Measurements from ENCODE around the gene BTK.

The BTK gene

DNA sequence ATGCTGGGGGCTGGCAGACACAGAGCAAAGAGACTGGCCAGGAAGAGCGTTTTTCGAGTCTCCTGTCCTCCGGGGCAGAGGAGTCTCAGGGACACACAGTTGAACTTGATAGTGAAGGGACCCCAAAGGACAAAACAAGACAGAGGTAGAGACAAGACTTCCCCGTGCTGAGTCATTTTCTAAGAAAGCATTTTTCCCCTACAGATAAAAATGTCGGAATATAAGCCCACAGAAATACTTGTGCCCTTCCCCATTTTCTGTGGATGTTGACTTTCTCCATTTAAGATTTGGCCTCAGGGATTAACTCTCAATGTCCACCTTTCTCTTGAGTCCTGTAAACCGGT, 523 bp upstream of the BTK start:
- H3K9me3 ChIP-seq (ENCODE audit: low read length), result no peaks in the 10 kb centered on the region
- H3K36me3 ChIP-seq (ENCODE audit: insufficient read depth, low read length), result no peaks in the 10 kb centered on the region
- H3K4me1 ChIP-seq (ENCODE audit: insufficient read depth, low read length), result peaks cover 5% of the 10 kb centered on the region
- no peak overlapping the region for H2AFZ ChIP-seq (ENCODE audit: low read depth, low read length)
- no peaks in the 10 kb centered on the region for H3K27me3 ChIP-seq (ENCODE audit: insufficient read depth, low read length)
- no peak overlapping the region for H3K4me3 ChIP-seq (ENCODE audit: low read length)

DNA sequence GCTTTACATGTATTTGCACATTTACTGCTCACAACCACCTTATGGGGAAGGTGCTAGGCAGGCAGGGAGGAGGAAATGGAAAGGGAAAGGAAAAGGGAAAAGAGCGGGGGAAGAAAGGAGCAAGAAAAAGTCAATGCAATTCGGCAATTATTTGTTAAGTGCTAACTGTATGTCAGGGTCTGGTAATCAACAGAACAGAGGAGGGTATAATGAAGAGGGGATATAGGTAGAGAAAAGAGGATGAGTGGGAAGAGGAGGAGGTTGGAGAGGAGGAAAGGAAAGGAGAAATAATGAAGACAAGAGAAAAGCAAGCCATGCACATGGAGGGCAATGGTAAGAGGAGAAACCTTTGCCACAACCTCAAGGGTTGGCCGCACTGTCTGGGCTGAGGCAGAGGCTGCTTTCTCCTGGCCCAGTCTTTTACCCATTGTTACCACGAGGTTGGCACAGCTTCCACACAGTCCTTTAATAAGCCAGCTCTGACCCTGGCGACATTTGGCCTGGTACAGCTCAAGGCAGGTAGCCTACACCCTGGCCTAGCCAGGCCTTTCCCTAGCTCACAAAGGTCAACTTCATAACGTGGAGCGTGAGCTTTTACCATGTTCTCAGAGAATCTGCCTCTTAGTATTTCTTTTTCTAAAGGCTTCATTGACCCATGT, 836 bp downstream of the BTK start:
- no peaks in the 10 kb centered on the region for H3K9me3 ChIP-seq (ENCODE audit: low read length)
- H3K4me3 ChIP-seq (ENCODE audit: low read length), result no peak overlapping the region
- H3K36me3 ChIP-seq (ENCODE audit: insufficient read depth, low read length), result no peaks in the 10 kb centered on the region
- H2AFZ ChIP-seq (ENCODE audit: low read depth, low read length), result no peak overlapping the region
- no peaks in the 10 kb centered on the region for H3K27me3 ChIP-seq (ENCODE audit: insufficient read depth, low read length)
- peaks cover 5% of the 10 kb centered on the region for H3K4me1 ChIP-seq (ENCODE audit: insufficient read depth, low read length)

DNA sequence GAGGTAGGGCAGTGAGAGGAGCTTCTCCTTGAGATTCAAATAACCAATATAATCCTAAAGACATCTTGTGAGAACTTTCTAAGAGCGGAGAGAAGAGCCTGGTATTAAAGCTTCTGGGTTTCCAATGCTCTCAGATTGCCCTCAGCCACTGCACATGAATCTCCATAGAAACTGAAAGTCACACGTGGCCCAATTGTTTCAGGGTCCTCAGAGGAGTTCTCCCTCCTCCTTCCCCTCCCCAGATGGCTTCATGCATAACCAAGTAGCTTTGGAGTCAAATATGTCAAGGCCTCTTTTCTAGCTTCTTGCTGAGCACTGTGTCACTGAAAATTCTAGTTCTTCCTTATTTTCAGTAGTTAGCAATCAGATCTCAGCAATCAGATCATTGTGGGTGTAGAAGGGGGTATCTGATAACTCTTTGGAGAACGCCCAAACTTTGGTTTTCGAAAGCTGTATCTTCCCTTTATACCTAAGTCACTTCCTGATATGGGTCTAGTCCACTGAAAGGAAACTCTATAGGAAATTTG, 2.2 kb downstream of the BTK start:
- H3K4me3 ChIP-seq (ENCODE audit: low read length), result no peak overlapping the region
- H3K36me3 ChIP-seq (ENCODE audit: insufficient read depth, low read length), result no peaks in the 10 kb centered on the region
- H2AFZ ChIP-seq (ENCODE audit: low read depth, low read length), result peak overlapping the region; percentile 28
- H3K9me3 ChIP-seq (ENCODE audit: low read length), result no peaks in the 10 kb centered on the region
- peaks cover 5% of the 10 kb centered on the region for H3K4me1 ChIP-seq (ENCODE audit: insufficient read depth, low read length)
- no peaks in the 10 kb centered on the region for H3K27me3 ChIP-seq (ENCODE audit: insufficient read depth, low read length)

DNA sequence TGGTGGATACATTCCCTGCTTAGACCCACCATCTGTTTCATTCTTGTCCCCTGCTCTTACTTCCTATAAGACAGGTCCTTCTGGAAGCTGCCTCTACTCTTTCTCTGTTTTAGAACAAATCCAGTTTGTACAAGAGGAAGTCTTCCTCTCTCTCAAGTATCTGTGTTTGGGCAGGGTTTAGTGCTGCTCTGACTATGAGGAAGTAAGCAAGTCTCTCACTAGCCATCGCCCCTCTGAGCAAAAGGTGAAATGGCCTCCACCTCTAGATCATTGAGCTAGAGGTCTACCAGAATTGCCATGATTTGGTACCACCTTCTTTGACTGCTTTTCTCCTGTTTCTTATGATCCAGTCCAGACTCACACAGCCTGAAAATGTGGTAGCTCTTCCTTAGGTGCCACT, 8.4 kb downstream of the BTK start:
- Histone ChIP-seq H3K36me3 (ENCODE audit: insufficient read depth, low read length) (no peaks in the 10 kb centered on the region), H3K4me3 (ENCODE audit: low read length) (no peak overlapping the region), H2AFZ (ENCODE audit: low read depth, low read length) (no peak overlapping the region), H3K27me3 (ENCODE audit: insufficient read depth, low read length) (no peaks in the 10 kb centered on the region), H3K9me3 (ENCODE audit: low read length) (no peaks in the 10 kb centered on the region), H3K4me1 (ENCODE audit: insufficient read depth, low read length) (no peaks in the 10 kb centered on the region)

DNA sequence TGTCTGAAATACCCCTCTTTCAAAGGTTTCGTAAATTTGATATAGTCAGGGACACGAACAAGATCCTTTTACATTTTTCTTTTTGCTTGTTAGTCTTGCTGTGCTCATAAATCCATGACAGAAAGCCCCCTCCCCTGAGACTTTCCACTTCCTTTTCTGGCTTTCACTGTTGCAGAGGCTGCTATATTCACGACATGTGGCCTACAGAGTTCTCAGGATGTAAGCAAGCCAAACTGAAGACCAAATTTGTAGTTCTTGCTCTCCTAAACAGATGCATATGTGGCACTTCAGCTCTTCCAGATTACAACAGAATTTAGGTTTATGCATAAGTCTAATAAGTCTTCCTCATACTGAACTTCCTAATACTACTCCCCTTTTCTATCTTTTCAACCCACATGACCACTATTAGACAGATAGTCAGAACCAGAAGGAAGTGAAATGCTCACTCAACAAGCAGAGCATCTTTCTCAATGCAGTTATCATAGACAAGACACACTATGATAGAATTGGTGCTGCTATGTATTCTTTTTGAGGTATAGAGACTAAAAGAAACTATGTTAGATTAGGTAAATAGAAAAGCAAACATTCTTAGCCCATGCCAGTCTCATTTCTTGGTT, 15.0 kb downstream of the BTK start:
- H3K4me1 ChIP-seq (ENCODE audit: insufficient read depth, low read length), result no peaks in the 10 kb centered on the region
- no peak overlapping the region for H3K4me3 ChIP-seq (ENCODE audit: low read length)
- H3K27me3 ChIP-seq (ENCODE audit: insufficient read depth, low read length), result no peaks in the 10 kb centered on the region
- no peaks in the 10 kb centered on the region for H3K9me3 ChIP-seq (ENCODE audit: low read length)
- no peak overlapping the region for H2AFZ ChIP-seq (ENCODE audit: low read depth, low read length)
- no peaks in the 10 kb centered on the region for H3K36me3 ChIP-seq (ENCODE audit: insufficient read depth, low read length)

DNA sequence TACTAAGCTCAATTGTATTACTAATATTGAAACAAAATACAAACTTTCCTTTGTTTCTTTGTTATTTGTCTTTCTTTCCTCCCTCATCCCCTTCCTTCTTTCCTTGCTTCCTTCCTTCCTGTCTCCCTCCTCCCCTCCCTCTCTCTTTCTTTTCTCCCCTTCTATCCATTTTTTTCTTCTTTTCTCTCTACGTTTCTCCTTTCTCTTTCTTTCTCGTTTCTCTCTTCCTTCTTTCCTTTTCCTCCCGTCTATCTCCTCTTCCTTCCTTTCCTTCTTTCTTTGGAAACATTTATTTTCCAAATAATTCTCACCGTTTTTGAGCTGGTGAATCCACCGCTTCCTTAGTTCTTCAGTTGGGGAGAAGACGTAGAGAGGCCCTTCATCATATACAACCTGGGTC, 16.3 kb downstream of the BTK start:
- Histone ChIP-seq H3K36me3 (ENCODE audit: insufficient read depth, low read length) (no peaks in the 10 kb centered on the region), H3K9me3 (ENCODE audit: low read length) (no peaks in the 10 kb centered on the region), H3K4me3 (ENCODE audit: low read length) (no peak overlapping the region), H3K27me3 (ENCODE audit: insufficient read depth, low read length) (no peaks in the 10 kb centered on the region), H2AFZ (ENCODE audit: low read depth, low read length) (no peak overlapping the region), H3K4me1 (ENCODE audit: insufficient read depth, low read length) (no peaks in the 10 kb centered on the region)

DNA sequence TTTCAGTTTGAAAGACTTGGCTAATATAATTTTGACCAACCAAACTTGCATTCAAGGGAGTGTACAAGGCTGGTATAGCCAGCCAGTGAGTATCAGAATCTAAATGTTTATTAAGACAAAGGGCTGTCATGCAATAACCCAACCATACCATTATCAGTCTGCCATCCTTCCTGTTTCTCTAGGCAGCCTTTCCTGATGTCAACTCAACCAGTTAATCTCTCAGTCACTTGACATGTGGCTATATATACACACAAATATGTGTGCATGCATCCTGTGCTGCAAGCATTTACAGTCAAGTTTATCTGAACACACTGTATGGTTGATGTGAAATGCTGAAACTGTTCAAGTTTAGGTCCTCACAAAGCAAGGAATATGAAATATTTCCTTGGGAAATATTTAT, 17.2 kb downstream of the BTK start:
- Histone ChIP-seq H3K4me3 (ENCODE audit: low read length) (no peak overlapping the region), H3K36me3 (ENCODE audit: insufficient read depth, low read length) (no peaks in the 10 kb centered on the region), H3K9me3 (ENCODE audit: low read length) (no peaks in the 10 kb centered on the region), H3K4me1 (ENCODE audit: insufficient read depth, low read length) (no peaks in the 10 kb centered on the region), H3K27me3 (ENCODE audit: insufficient read depth, low read length) (no peaks in the 10 kb centered on the region), H2AFZ (ENCODE audit: low read depth, low read length) (no peak overlapping the region)

DNA sequence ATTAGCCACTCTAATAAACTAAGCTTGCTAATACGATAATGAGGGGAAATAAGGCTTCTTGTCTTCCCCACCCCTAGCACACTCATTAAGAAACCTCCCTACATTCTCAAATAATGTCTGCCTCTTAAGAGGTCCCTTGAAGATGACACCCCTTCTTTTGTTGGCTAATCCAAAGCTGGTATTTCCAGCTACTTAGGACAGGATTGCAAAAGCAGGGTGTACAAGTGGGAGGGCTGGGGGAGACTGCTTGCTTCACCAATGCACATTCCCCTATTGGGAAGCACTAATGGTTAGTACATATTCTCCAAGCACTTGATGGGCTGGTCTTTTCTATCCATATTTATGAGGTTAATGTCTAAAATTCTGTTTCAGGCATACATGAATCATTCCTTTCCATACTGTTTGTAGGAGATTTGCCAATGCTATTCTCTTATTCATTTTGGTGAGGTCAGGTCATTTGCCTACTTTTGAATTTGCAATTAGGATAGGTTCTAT, 20.6 kb downstream of the BTK start:
- Histone ChIP-seq H3K4me3 (ENCODE audit: low read length) (no peak overlapping the region), H3K27me3 (ENCODE audit: insufficient read depth, low read length) (no peaks in the 10 kb centered on the region), H3K36me3 (ENCODE audit: insufficient read depth, low read length) (no peaks in the 10 kb centered on the region), H3K9me3 (ENCODE audit: low read length) (no peaks in the 10 kb centered on the region), H2AFZ (ENCODE audit: low read depth, low read length) (no peak overlapping the region), H3K4me1 (ENCODE audit: insufficient read depth, low read length) (no peaks in the 10 kb centered on the region)

DNA sequence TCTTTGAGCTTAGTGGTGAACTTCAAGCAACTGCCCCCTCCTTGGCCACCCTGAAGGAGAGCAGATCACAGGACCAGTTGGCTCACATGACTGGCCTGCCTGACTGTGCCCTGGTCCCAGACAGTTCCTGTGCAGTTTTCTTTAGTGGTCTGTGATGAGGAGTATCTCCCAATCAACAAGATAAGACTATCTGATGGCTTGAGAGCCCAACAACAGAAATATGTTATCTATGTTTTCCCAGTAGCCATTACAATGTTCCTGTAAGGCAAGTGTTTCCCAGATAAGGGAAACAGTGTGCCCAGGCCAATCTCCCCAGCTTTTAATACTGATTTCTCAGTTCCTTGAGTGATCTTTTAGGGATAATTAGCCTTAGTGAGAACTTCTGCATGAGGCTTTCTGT, 23.2 kb downstream of the BTK start:
- Histone ChIP-seq H2AFZ (ENCODE audit: low read depth, low read length) (no peak overlapping the region), H3K9me3 (ENCODE audit: low read length) (no peaks in the 10 kb centered on the region), H3K4me3 (ENCODE audit: low read length) (no peak overlapping the region), H3K27me3 (ENCODE audit: insufficient read depth, low read length) (no peaks in the 10 kb centered on the region), H3K4me1 (ENCODE audit: insufficient read depth, low read length) (no peaks in the 10 kb centered on the region), H3K36me3 (ENCODE audit: insufficient read depth, low read length) (no peaks in the 10 kb centered on the region)

DNA sequence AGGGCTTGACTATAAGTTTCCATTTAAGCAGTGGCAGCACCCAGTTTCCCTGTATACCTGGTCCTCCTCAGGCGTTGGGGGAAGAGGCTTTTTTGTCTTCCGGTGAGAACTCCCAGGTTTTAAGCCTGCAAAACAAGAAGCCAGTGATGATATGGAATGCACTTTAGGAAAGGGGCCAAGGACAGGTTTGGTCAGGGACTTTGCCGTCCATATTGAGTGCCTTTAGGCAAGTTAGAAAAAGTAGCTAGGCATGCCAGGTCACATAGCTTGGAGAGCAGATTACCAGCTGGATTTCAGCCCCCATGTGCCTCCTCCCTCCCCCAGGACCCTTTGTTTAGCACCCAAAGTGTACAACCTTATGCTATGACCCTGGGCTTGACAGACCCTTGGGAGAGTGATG, 23.9 kb downstream of the BTK start:
- no peak overlapping the region for H2AFZ ChIP-seq (ENCODE audit: low read depth, low read length)
- H3K9me3 ChIP-seq (ENCODE audit: low read length), result no peaks in the 10 kb centered on the region
- H3K4me1 ChIP-seq (ENCODE audit: insufficient read depth, low read length), result no peaks in the 10 kb centered on the region
- no peaks in the 10 kb centered on the region for H3K36me3 ChIP-seq (ENCODE audit: insufficient read depth, low read length)
- H3K27me3 ChIP-seq (ENCODE audit: insufficient read depth, low read length), result no peaks in the 10 kb centered on the region
- no peak overlapping the region for H3K4me3 ChIP-seq (ENCODE audit: low read length)

DNA sequence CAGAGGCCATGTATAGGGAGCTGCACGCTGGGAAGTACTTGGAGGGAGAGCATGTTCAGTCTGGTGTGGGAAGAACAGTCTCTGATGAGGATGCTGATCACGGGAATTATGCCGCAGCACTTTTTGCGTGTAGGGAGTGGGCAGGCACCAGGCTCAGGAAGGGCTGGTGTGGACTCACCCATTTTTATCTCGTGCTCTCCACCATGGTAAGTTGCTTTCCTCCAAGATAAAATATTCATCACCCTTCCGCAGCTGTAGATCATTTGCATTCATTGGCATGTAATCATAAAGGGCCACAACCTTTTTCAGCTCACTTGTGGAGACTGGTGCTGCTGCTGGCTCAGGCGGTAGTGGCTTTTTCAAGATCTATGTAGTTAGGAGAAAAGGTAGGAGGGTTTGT, 25.6 kb downstream of the BTK start:
- Histone ChIP-seq H3K9me3 (ENCODE audit: low read length) (no peaks in the 10 kb centered on the region), H3K4me3 (ENCODE audit: low read length) (no peak overlapping the region), H2AFZ (ENCODE audit: low read depth, low read length) (no peak overlapping the region), H3K4me1 (ENCODE audit: insufficient read depth, low read length) (no peaks in the 10 kb centered on the region), H3K36me3 (ENCODE audit: insufficient read depth, low read length) (no peaks in the 10 kb centered on the region), H3K27me3 (ENCODE audit: insufficient read depth, low read length) (no peaks in the 10 kb centered on the region)

DNA sequence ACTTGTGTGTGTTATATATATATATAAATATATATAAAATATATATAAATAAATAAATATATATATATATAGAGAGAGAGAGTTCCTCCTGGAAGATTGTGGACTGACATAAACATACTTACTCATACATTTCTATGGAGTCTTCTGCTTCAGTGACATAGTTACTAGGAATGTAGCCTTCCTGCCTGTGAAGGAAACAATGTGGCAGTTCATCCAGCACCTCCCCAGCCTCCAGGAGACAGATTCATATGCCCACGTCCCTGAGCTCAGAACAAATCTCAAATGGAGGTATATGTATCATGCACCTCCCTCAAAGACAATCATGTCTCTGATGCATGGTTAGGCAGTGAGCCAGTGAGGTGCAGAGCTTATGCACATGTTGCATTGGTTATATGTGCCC, 26.0 kb downstream of the BTK start:
- no peaks in the 10 kb centered on the region for H3K36me3 ChIP-seq (ENCODE audit: insufficient read depth, low read length)
- no peaks in the 10 kb centered on the region for H3K4me1 ChIP-seq (ENCODE audit: insufficient read depth, low read length)
- no peak overlapping the region for H2AFZ ChIP-seq (ENCODE audit: low read depth, low read length)
- no peak overlapping the region for H3K4me3 ChIP-seq (ENCODE audit: low read length)
- no peaks in the 10 kb centered on the region for H3K9me3 ChIP-seq (ENCODE audit: low read length)
- H3K27me3 ChIP-seq (ENCODE audit: insufficient read depth, low read length), result no peaks in the 10 kb centered on the region

DNA sequence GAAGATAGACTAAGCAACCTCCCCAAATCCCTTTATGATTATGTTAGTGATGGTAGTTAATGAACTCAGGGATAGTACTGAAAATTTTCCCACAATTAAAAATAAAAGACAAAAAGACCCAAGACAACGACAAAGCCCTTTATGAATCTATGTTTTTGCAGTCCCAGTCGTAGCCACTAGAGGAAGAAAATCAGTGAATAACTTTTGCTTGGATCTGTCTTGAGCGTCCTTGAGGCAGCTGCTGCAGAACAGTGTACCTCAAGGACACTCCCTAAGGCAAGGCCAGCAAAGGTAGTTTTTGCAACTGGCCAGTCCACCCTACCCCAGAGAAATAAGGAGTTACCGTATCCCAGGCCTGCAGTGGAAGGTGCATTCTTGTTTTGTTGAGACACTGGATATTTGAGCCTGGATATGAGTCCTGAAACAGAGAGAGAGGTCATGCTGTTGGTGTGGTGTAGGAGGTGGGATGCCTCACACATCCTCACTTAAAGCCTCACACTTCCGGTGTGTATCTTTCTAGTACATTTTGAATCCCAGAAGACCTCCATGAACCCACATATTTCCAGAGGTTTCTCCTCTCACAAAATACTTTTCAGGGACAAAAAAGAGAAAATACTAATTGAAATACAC, 28.7 kb downstream of the BTK start:
- Histone ChIP-seq H3K36me3 (ENCODE audit: insufficient read depth, low read length) (no peaks in the 10 kb centered on the region), H3K9me3 (ENCODE audit: low read length) (no peaks in the 10 kb centered on the region), H3K27me3 (ENCODE audit: insufficient read depth, low read length) (no peaks in the 10 kb centered on the region), H3K4me3 (ENCODE audit: low read length) (no peak overlapping the region), H3K4me1 (ENCODE audit: insufficient read depth, low read length) (no peaks in the 10 kb centered on the region), H2AFZ (ENCODE audit: low read depth, low read length) (no peak overlapping the region)

Data from neuron (in vitro differentiated cells).